DND-41 (cell line): ENCODE measurements around the gene PLPPR1.

ENCODE experiments used
- EZH2 ChIP-seq: IDR thresholded peaks from 3 replicates; pipeline ENCODE4 v1.6.1; 2012; ENCODE audit warnings: borderline replicate concordance, low read depth, mild to moderate bottlenecking, moderate library complexity, low read length, inconsistent platforms; ENCODE audit not compliant: severe bottlenecking
- TF ChIP-seq, protein P1 (sequence below): IDR thresholded peaks from 2 replicates; pipeline ENCODE4 v1.5.1; 2012; ENCODE audit warnings: borderline replicate concordance, low read length, moderate library complexity, mild to moderate bottlenecking; ENCODE audit not compliant: poor library complexity, severe bottlenecking; ENCODE audit errors: extremely low read depth

DNA sequence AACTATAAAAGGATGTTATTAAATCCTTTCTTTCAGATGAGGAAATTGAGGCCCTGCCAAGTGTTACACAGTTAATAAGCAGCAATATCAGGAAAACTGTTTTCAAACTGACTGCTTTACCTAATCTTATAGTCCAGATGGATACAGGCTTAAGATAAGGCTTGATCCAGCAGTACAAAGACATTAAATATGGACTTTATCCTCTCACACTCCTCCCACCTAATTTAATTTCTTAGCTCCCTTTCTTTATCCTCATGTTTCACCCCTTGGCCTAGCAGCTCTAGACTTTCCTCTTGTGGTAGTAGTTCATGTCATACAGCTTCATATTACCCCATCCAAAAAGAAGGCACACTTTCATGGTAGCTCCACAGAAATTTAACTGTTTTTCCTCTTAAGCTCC is 191.8 kb downstream of the PLPPR1 start:
- no peak for TF ChIP-seq EZH2
- TF ChIP-seq, protein P1, sequence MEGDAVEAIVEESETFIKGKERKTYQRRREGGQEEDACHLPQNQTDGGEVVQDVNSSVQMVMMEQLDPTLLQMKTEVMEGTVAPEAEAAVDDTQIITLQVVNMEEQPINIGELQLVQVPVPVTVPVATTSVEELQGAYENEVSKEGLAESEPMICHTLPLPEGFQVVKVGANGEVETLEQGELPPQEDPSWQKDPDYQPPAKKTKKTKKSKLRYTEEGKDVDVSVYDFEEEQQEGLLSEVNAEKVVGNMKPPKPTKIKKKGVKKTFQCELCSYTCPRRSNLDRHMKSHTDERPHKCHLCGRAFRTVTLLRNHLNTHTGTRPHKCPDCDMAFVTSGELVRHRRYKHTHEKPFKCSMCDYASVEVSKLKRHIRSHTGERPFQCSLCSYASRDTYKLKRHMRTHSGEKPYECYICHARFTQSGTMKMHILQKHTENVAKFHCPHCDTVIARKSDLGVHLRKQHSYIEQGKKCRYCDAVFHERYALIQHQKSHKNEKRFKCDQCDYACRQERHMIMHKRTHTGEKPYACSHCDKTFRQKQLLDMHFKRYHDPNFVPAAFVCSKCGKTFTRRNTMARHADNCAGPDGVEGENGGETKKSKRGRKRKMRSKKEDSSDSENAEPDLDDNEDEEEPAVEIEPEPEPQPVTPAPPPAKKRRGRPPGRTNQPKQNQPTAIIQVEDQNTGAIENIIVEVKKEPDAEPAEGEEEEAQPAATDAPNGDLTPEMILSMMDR = no peak
